Spleen (tissue), 11 donors: Measurements from ENCODE around the gene RIPOR3. TPM values are rescaled to one million over a fixed set of nuclear protein-coding genes. Genes with fewer than 3 reads are reported as not detected.

Experiments used
- DNase-seq: peaks from one replicate; pipeline ENCODE4 v3.0.0-alpha.2; 2020
- H3K27ac ChIP-seq, 8 donors: fragments of 200-600 bp; sonication (generic) in 7 of 8; 1 replicate in 4 of 8; 2 replicates in 4 of 8; pipeline versions ENCODE4 v1.5.0 to v1.8.0; 2016 to 2021; ENCODE audit warnings: inconsistent platforms in 4 of 8, mild to moderate bottlenecking in 4 of 8, moderate library complexity in 1 of 8
- H3K27me3 ChIP-seq, 7 donors: fragments of 200-600 bp; sonication (generic) in 6 of 7; replicated peaks in 1 of 7; 1 replicate in 4 of 7; 2 replicates in 3 of 7; pipeline versions ENCODE4 v1.5.0 to v1.8.0; 2016 to 2021; ENCODE audit warnings: inconsistent platforms in 3 of 7, mild to moderate bottlenecking in 1 of 7
- H3K36me3 ChIP-seq, 6 donors: fragments of 200-600 bp; sonication (generic) in 5 of 6; 1 replicate in 4 of 6; 2 replicates in 2 of 6; pipeline versions ENCODE4 v1.5.0 to v1.8.0; 2016 to 2021; ENCODE audit warnings: inconsistent platforms in 2 of 6
- H3K4me1 ChIP-seq, 6 donors: fragments of 200-600 bp; sonication (generic) in 5 of 6; 1 replicate in 3 of 6; 2 replicates in 3 of 6; pipeline versions ENCODE4 v1.5.0 to v1.8.0; 2016 to 2021; ENCODE audit warnings: inconsistent platforms in 3 of 6
- H3K4me3 ChIP-seq, 8 donors: fragments of 200-600 bp; sonication (generic) in 7 of 8; 1 replicate in 4 of 8; 2 replicates in 4 of 8; pipeline versions ENCODE4 v1.5.0 to v1.8.0; 2016 to 2021; ENCODE audit warnings: inconsistent platforms in 4 of 8, mild to moderate bottlenecking in 4 of 8, moderate library complexity in 2 of 8
- H3K9me3 ChIP-seq, 8 donors: fragments of 200-600 bp; sonication (generic) in 7 of 8; 1 replicate in 4 of 8; 2 replicates in 4 of 8; pipeline versions ENCODE4 v1.5.0 to v1.8.0; 2016 to 2021; ENCODE audit warnings: inconsistent platforms in 4 of 8
- POLR2A ChIP-seq, 3 donors: fragments of 450-650 bp; IDR thresholded peaks; one replicate each; pipeline ENCODE4 v1.5.1; 2017; ENCODE audit warnings: antibody characterized with exemption in 3 of 3, mild to moderate bottlenecking in 1 of 3
- POLR2AphosphoS5 ChIP-seq, 3 donors: sonication (generic); formaldehyde crosslinking; IDR thresholded peaks; one replicate each; pipeline ENCODE4 v1.5.1; 2017; ENCODE audit warnings: antibody characterized with exemption in 3 of 3
- WGBS, 5 donors: extraction: QIAGEN DNeasy Blood & Tissue Kit in 3 of 5; methylation state at CpG; one replicate each; pipeline versions ENCODE4 v1.1.5 to v1.1.7; 2013 to 2018; 5-methylcytosine and 5-hydroxymethylcytosine counted together
- intact Hi-C: fragments of 100-400 bp; cut with DNase I; formaldehyde crosslinking; loops from one replicate; pipeline ENCODE4 v1.15.0; 2023; ENCODE audit warnings: low total_unique reads
- polyA plus RNA-seq, 3 donors: library from polyadenylated mRNA; stranded (reverse); fragments of 200-250 nt; gene quantifications; one replicate each; pipeline ENCODE4 v1.2.1, GENCODE V29; 2013
- total RNA-seq, 7 donors: library from RNA; depleted of rRNA in 3 of 7; stranded (reverse); fragments of >200 nt in 3 of 7; fragmentation: NEBNext Ultra II Directional in 4 of 7; extraction: Animal tissue kit (Norgen Biotek cat#: 25700) in 4 of 7; gene quantifications; one replicate each; pipeline versions ENCODE4 v1.1.0 to v1.2.1, GENCODE V29; 2016 to 2021
- TF ChIP-seq, protein P1 (sequence below), 11 experiments: fragments of 200-600 bp in 7 of 11; fragments of 450-650 bp in 4 of 11; sonication (generic) in 4 of 11; IDR thresholded peaks in 8 of 11; conservative IDR thresholded peaks in 3 of 11; 1 replicate in 7 of 11; 2 replicates in 4 of 11; pipeline versions ENCODE4 v1.4.0 to v1.8.0; 2016 to 2021; ENCODE audit warnings: antibody characterized with exemption in 11 of 11, inconsistent platforms in 4 of 11, mild to moderate bottlenecking in 1 of 11
- donor health status: healthy with polysubstance abuse.
- donor health status: DM: no; HTN: no; CAD: no; lungs with moderate emphysema.
- donor health status: DM: no; HTN: no; CAD: no.
- donor health status: Bipolar disorder and iron deficiency.
- donor health status: healthy.
- donor health status: DM: no; HTN: no; CAD: no.
- donor health status: DM: yes; HTN: yes; CAD: no.

Gene RIPOR3
- total and polyA plus RNA-seq, 10 donors, result 6.0 to 22.8 (median 13.1) TPM

DNA sequence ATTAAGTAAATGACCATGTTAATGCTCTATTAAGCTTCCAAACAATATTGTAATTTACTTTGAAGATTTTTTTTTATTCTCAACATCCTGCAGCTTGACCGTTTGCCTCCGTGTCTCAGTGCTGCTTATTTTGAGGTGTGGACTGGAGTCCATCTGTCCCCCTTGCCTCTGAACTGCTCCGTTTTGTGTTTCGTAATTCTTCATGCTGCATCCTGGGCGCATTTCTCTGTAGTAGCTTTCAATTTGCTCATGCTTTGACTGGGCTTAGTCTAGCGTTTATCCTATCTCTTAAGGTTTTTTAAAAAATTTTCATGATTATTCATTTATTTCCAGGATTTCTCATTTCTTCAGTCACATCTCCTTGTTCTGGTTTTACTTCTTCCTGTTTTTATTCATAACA, 143.4 kb downstream of the RIPOR3 start:
- intact Hi-C loops, result no loop called here

DNA sequence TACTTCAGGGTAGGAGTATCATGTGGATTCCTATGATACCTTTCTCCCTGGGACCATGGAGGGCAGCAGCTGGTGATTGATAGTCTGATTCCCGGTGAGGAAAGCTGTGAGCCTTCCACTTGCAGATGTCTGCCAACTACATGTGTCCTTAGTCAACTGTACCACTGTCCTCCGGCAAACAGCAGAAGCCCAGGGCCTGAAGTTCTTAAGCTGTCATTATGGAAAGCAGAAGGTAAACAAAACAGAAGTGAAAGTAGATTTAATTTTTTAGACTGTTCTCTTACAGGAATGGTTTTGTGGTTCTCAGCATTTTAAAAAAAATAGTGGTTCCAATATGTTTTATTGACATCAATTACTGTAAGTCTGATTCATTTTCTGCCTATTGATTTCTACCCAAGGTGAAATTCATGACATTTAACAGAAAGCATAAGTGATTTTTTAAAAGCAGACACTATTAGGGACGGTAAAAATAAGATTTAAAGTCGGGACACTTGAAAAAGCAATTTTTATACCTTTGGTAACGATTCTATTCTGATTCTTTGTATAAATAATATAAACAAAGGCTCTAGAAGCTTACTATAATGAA, 144.5 kb downstream of the RIPOR3 start:
- intact Hi-C loops, result no loop called here
- H3K9me3 ChIP-seq, result no peaks in the 10 kb centered on the region
- TF ChIP-seq POLR2AphosphoS5 (IDR thresholded peaks at IDR 0.05) (peak in 1 of 3 donors; percentile 49), POLR2A (IDR thresholded peaks at IDR 0.05) (no peak)
- H3K27me3 ChIP-seq, result no peaks in the 10 kb centered on the region
- H3K4me3 ChIP-seq, result peak overlapping the region in 2 of 8 donors; percentile 1 to 44
- H3K27ac ChIP-seq, result peak overlapping the region; percentile 13 to 88 (median 72)
- no peak for DNase-seq
- WGBS, 5 donors, result 49 to 54% (median 52%) methylated on average over 5 of the region's 5 CpGs
- H3K4me1 ChIP-seq, result peaks cover 54 to 100% (median 100%) of the 10 kb centered on the region in 6 donors
- H3K36me3 ChIP-seq, result peaks cover 0 to 27% (median 2%) of the 10 kb centered on the region in 6 donors

More for the DNA sequence above, 143.4 kb downstream of the RIPOR3 start:
- H3K36me3 ChIP-seq, result peaks cover 0 to 35% (median 2%) of the 10 kb centered on the region in 6 donors
- H3K4me3 ChIP-seq, result no peak overlapping the region
- no peaks in the 10 kb centered on the region for H3K9me3 ChIP-seq
- DNase-seq, result no peak
- WGBS, 5 donors, result 57 to 81% (median 60%) methylated on average over 6 of the region's 6 CpGs
- peak overlapping the region in 6 of 8 donors; percentile 30 to 88 (median 80) for H3K27ac ChIP-seq
- H3K4me1 ChIP-seq, result peaks cover 42 to 100% (median 97%) of the 10 kb centered on the region in 6 donors
- no peak for TF ChIP-seq POLR2AphosphoS5 (IDR thresholded peaks at IDR 0.05)
- no peak for TF ChIP-seq POLR2A (IDR thresholded peaks at IDR 0.05)
- TF ChIP-seq, protein P1, sequence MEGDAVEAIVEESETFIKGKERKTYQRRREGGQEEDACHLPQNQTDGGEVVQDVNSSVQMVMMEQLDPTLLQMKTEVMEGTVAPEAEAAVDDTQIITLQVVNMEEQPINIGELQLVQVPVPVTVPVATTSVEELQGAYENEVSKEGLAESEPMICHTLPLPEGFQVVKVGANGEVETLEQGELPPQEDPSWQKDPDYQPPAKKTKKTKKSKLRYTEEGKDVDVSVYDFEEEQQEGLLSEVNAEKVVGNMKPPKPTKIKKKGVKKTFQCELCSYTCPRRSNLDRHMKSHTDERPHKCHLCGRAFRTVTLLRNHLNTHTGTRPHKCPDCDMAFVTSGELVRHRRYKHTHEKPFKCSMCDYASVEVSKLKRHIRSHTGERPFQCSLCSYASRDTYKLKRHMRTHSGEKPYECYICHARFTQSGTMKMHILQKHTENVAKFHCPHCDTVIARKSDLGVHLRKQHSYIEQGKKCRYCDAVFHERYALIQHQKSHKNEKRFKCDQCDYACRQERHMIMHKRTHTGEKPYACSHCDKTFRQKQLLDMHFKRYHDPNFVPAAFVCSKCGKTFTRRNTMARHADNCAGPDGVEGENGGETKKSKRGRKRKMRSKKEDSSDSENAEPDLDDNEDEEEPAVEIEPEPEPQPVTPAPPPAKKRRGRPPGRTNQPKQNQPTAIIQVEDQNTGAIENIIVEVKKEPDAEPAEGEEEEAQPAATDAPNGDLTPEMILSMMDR (IDR thresholded peaks at IDR 0.05 in 8 of 11, conservative IDR thresholded peaks at IDR 0.05 in 3 of 11), result no peak
- H3K27me3 ChIP-seq, result no peaks in the 10 kb centered on the region

DNA sequence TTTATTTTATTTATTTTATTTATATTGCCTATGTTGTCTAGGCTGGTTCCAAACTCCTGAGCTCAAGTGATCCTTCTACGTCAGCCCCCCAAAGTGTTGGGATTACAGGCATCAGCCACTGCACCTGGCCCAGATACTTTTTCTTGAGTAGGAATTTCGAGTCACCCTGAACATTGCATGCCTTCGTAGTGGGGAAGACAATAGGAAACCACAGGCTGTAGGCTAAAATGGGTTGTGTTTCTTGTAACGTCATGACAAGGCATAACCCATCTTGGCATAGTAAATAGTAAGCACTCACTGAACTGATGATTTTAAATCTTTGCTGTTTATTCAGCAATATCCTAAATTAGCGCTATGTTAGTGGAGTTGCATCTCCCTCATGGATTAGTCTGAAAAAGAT, 146.2 kb downstream of the RIPOR3 start:
- intact Hi-C loops, result no loop called here
- H3K4me3 ChIP-seq, result no peak overlapping the region
- no peak for DNase-seq
- H3K27me3 ChIP-seq, result no peaks in the 10 kb centered on the region
- TF ChIP-seq POLR2AphosphoS5 (IDR thresholded peaks at IDR 0.05) (no peak), POLR2A (IDR thresholded peaks at IDR 0.05) (no peak)
- TF ChIP-seq, protein P1 (IDR thresholded peaks at IDR 0.05 in 8 of 11, conservative IDR thresholded peaks at IDR 0.05 in 3 of 11), result no peak
- peak overlapping the region in 6 of 8 donors; percentile 3 to 88 (median 80) for H3K27ac ChIP-seq
- peaks cover 0 to 20% (median 2%) of the 10 kb centered on the region in 6 donors for H3K36me3 ChIP-seq
- peaks cover 57 to 100% (median 100%) of the 10 kb centered on the region in 6 donors for H3K4me1 ChIP-seq
- WGBS, 5 donors, result 52 to 66% (median 59%) methylated on average over 5 of the region's 5 CpGs
- peaks cover 0 to 2% (median 0%) of the 10 kb centered on the region in 8 donors for H3K9me3 ChIP-seq

DNA sequence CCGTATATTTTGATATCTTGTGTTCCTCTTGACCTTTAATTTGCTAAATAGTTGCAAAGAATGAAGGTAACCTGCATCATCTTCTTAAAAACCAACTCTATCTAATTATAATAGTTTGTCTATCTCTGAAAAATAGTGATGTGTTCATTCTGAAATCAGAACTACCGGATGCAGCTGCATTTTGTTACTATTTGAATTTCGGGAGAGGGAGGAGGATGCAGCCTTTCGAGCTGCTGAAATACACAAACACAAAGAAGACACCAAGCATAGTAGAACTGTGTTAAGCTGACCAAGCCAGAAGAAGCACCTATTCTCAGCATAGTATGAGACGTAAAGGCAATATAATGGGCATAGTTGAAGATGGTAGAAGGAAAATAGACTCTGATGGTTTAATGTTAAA, 148.0 kb downstream of the RIPOR3 start:
- Histone ChIP-seq H3K27me3 (no peaks in the 10 kb centered on the region), H3K4me1 (peaks cover 47 to 100% (median 95%) of the 10 kb centered on the region in 6 donors), H3K4me3 (no peak overlapping the region), H3K36me3 (peaks cover 0 to 15% (median 0%) of the 10 kb centered on the region in 6 donors), H3K9me3 (peaks cover 0 to 13% (median under 1%) of the 10 kb centered on the region in 8 donors), H3K27ac (peak overlapping the region in 7 of 8 donors; percentile 8 to 88 (median 79))
- 39 to 62% (median 54%) methylated on average over 5 of the region's 5 CpGs for WGBS, 5 donors
- intact Hi-C loops, result no loop called here
- TF ChIP-seq POLR2A (IDR thresholded peaks at IDR 0.05) (no peak), POLR2AphosphoS5 (IDR thresholded peaks at IDR 0.05) (no peak)
- TF ChIP-seq, protein P1 (IDR thresholded peaks at IDR 0.05 in 8 of 11, conservative IDR thresholded peaks at IDR 0.05 in 3 of 11), result no peak
- DNase-seq, result no peak
